MV-4-11 (cell line): ENCODE measurements around the gene PRODH.
"Not testable (repeated sequence)": the region's sequence is repeated elsewhere in the genome, so short reads cannot be mapped to it uniquely, and the experiment has no call there.

ENCODE experiments used
- DNase-seq: peaks from one replicate; lab custom pipeline; 2025; lab: John Stamatoyannopoulos, UW

Gene PRODH

DNA sequence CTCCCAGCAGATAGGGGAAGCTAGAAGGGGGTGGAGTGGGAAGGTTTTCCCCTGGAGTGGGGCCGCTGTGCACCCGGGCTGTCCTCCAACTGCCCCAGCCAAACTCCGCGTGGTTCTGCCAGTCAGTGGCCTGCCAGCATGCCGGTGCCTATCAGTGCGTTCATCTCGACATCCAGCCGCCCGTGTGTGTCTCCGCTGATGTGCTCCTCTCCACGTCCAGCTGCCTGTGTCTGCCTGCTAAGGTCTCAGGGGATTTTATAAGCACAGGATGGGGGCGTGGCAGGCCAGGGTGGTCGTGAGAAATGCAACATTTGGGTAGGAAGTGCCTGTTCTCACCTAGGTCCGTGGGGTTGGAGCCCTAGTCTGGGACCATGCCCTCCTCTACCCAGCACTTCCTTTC lies 17.0 kb upstream of the PRODH start:
- not testable (repeated sequence) for DNase-seq

GRCh38 chr22:18952022-18952421 lies 15.9 kb upstream of the PRODH start:
- DNase-seq: no peak

DNA sequence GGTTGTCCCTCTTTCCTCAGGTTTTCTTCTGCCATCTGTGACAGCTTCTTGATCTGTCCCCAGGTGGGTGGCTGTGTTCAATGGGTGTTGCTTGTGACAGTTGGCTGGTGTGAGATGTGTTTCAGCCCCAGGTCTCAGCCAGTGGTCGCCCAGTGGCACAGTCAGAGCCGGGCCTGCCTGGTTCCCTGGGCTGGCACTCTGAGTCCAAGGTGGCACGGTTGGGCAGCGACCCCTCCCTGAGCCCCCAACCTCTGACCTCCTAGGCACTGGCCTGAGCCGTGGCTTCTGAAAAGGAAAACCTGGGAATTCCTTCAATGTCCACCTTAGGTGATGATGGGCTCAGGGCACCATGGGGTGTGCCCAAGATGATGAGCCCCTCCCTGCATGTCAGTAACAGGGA lies 14.0 kb upstream of the PRODH start:
- DNase-seq: no peak

GRCh38 chr22:18947905-18948304 lies 11.8 kb upstream of the PRODH start:
- DNase-seq: no peak

GRCh38 chr22:18947105-18947504 lies 11.0 kb upstream of the PRODH start:
- not testable (repeated sequence) for DNase-seq

- DNase-seq: not testable (repeated sequence)
Measured at GRCh38 chr22:18938691-18939090, 2.6 kb upstream of the PRODH start.

DNA sequence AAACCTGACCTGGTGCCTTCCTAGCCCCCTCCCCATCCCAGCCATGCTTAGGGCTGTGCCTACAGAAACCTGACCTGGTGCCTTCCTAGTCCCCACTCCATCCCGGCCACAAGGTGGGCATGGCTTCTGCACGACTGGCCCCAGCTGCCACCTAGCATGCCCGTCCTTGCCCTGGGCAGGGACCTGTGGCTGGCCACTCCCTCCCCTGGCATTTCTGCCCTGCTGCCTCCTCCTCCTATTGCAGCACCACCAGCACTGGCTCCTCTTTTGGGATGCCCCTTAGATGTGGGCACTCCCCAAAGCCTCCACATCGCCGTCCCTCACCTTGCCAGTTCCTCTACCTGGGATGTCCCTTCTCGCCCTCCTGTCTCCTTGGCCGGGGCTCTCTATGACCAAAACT lies 1.4 kb downstream of the PRODH start:
- DNase-seq: not testable (repeated sequence)

DNA sequence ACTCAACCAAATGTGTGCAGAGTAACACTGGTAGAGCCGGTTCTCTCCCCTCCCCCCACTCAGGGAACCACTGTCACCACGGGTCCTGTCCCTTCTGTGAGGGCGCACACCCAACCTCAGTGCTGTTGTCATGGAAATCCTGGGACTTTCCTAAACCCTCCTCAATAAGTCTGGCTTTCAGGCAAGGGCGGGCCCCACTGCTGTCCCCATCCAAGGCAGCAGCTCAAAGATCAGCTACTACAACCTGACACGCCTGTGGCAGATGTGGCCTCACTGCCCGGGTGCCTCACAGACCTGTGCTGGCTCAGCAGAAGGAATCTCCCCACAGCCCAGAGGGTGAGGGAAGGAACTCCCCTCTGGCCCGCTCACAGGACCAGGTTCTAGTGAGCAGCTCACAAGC lies 2.2 kb downstream of the PRODH start:
- no peak for DNase-seq

GRCh38 chr22:18931905-18932652 lies 4.0 kb downstream of the PRODH start:
- DNase-seq: no peak

- no peak for DNase-seq
Measured at GRCh38 chr22:18929459-18929858, 6.6 kb downstream of the PRODH start.

- DNase-seq: no peak
Measured at GRCh38 chr22:18927573-18927972, 8.5 kb downstream of the PRODH start.

- DNase-seq: no peak
Measured at GRCh38 chr22:18927020-18927419, 9.1 kb downstream of the PRODH start.

GRCh38 chr22:18925368-18926064 lies 10.6 kb downstream of the PRODH start:
- DNase-seq: no peak

DNA sequence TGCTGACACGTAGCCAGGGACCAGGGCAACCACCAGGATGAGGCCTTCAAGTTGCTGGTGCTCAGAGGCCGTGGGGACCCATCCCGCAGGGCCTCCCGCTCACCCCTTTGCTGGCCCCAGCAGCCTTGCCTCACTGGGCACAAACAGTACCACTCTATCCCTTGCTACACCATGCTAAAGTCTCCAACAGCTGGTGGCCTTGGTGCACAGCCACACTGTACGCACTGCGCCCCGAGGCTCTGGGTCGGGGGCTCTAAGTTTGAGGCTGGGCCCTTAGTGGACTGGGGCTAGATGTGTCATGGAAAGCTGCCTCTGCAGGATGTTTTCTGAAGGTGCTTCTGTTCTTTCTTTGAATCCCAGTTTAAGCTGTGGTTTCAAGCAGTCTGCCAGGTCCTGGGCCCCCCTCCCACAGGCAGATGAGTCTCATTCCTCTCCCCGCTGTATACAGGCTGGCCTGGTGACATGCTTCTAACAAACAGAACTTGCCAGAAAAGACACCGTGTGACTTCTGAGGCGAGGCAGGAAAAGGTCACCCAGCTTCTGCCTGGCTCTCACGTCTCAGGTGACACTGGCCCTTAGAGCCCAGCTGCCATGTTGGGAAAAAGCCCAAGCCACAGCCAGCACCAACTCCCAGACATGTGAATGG lies 15.7 kb downstream of the PRODH start:
- not testable (repeated sequence) for DNase-seq

DNA sequence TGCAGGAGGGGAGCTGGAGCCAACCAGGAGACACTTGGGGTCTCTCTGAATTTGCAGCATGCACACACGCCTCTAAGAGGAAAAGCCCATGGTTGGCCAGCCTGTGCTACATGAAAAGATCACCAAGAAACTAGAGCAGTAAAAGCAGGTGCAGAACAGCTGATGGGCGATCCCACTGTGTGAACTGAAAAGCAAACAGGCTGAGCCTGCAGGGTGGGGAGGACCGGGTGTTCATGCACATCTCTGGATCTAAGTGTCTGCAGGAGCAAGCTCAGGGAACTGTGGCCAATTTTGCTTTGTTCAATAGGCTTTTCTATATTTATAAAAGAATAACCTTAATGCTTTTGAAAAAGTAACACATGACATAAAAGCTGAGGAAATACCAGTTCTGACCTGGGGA lies 18.3 kb downstream of the PRODH start:
- not testable (repeated sequence) for DNase-seq

GRCh38 chr22:18915550-18915949 lies 20.5 kb downstream of the PRODH start:
- DNase-seq: not testable (repeated sequence)

DNA sequence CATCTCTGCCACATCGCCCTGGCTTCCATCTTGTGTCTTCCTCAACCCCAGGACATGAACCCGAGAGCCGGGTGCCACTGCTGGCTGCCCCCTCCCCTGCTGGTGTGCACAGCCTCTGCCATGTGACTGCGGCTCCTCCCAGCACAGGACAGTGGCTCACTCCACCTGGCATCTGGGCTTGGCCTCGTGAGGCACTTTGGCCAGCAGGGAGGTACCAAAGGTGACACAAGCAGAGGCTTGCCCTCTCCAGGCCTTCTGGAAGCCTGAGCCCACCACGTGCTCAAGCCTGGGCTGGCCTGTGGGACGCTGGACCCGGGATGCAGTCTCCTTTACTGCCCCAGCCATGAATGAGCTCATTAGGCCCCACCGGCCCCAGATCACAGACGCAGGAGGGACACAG lies 21.5 kb downstream of the PRODH start:
- not testable (repeated sequence) for DNase-seq

DNA sequence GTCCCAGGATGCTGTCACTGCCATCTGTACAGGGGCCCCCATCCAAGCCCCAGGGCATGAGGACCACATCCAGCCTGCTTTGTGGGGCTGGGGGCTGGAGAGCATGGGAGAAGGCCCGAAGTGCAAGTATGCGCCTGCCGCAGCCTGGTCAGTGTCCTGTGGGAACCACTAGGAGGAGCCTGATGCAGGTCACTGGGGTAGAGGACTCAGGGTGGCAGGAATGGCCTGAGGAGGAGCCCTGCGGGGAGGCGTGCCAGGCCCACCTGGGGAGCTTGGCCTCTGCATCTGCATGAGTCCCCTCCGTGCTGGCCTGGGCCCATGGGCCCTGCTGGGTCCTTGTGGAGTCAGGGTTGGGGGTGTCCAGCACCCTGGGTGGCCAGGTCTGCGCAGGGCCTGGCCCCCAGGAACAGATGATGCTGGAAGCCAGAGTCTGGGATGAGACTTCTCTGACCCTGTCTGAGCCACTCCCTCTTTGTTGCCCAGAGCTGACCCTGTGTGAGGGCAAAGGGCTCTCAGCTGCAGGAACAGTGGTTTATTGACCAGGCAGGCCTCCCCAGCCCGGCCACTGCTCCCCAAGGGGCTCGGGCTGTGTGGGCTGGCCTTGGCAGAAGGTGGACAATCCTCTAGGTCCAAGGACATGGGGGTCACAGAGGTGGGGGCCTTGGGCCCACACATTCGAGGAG lies 23.7 kb downstream of the PRODH start:
- DNase-seq: not testable (repeated sequence)

DNA sequence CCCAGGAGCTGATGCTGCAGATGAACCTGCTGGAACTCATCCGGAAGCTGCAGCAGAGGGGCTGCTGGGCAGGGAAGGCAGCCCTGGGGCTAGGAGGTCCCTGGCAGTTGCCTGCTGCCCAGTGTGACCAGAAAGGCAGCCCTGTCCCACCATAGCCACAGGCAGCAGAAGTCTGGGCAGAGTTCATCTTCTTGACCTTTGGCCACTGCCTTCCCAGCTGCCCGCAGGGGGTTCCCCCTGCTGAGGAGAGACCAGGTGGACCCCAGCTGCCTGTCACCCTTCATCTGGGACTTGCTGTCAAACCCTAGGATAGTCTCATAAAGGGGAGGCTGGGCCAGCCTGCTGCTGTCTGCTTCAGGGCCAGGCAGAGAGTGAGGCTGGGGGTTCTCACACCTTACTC lies 24.6 kb downstream of the PRODH start:
- DNase-seq: not testable (repeated sequence)

GRCh38 chr22:18909556-18909955 lies 26.5 kb downstream of the PRODH start:
- DNase-seq: no peak

GRCh38 chr22:18906896-18907295 lies 29.2 kb downstream of the PRODH start:
- no peak for DNase-seq

GRCh38 chr22:18906410-18906745 lies 29.7 kb downstream of the PRODH start:
- DNase-seq: not testable (repeated sequence)
